Liver (tissue), 9 donors: ENCODE measurements around the gene TUT4. TPM values are rescaled to one million over a fixed set of nuclear protein-coding genes. Genes with fewer than 3 reads are reported as not detected.

Experiments used
- DNase-seq: peaks from one replicate; pipeline ENCODE4 v3.0.0-alpha.2; 2017; ENCODE audit warnings: low spot score
- H3K27ac ChIP-seq, 2 donors: one replicate each; pipeline ENCODE4 v1.7.0; 2013; ENCODE audit warnings: inconsistent platforms in 2 of 2, low read length in 2 of 2, control low read depth in 1 of 2, low read depth in 1 of 2, mild to moderate bottlenecking in 1 of 2
- H3K27me3 ChIP-seq, 4 donors: one replicate each; pipeline versions ENCODE4 v1.6.1 to v1.7.0; 2013; ENCODE audit warnings: low read length in 3 of 4, inconsistent platforms in 1 of 4, mild to moderate bottlenecking in 1 of 4, moderate library complexity in 1 of 4; ENCODE audit not compliant: control insufficient read depth in 4 of 4, insufficient read depth in 4 of 4
- H3K36me3 ChIP-seq, 4 donors: one replicate each; pipeline versions ENCODE4 v1.6.1 to v1.7.0; 2013; ENCODE audit warnings: low read length in 3 of 4, mild to moderate bottlenecking in 3 of 4, low read depth in 1 of 4, moderate library complexity in 1 of 4; ENCODE audit not compliant: control insufficient read depth in 4 of 4, insufficient read depth in 3 of 4
- H3K4me1 ChIP-seq, 4 donors: one replicate each; pipeline versions ENCODE4 v1.6.1 to v1.7.0; 2013; ENCODE audit warnings: low read length in 3 of 4, mild to moderate bottlenecking in 3 of 4, moderate library complexity in 1 of 4; ENCODE audit not compliant: control insufficient read depth in 4 of 4, insufficient read depth in 4 of 4
- H3K4me3 ChIP-seq, 3 donors: one replicate each; pipeline versions ENCODE4 v1.6.1 to v1.7.0; 2013; ENCODE audit warnings: low read length in 3 of 3, control low read depth in 1 of 3, low read depth in 1 of 3, mild to moderate bottlenecking in 1 of 3
- H3K9ac ChIP-seq, 2 donors: one replicate each; pipeline ENCODE4 v1.7.0; 2013; ENCODE audit warnings: low read length in 2 of 2, mild to moderate bottlenecking in 2 of 2, moderate library complexity in 2 of 2, control low read depth in 1 of 2, low read depth in 1 of 2
- H3K9me3 ChIP-seq, 4 donors: one replicate each; pipeline versions ENCODE4 v1.6.1 to v1.7.0; 2013; ENCODE audit warnings: low read length in 3 of 4; ENCODE audit not compliant: control insufficient read depth in 4 of 4
- ATF3 ChIP-seq: IDR thresholded peaks from 2 replicates; pipeline ENCODE4 v1.6.1; 2016; ENCODE audit warnings: antibody characterized with exemption
- CTCF ChIP-seq: fragments of 150-350 bp; IDR thresholded peaks from 2 replicates; pipeline ENCODE4 v1.5.1; 2017; ENCODE audit warnings: improper control_type of control experiment, low read depth, low read length; ENCODE audit not compliant: missing input control
- EGR1 ChIP-seq, 2 donors: IDR thresholded peaks; 2 replicates each; pipeline ENCODE4 v1.6.1; 2016 to 2018; ENCODE audit warnings: antibody characterized with exemption in 2 of 2, low read depth in 2 of 2
- FOXA1 ChIP-seq: IDR thresholded peaks from 2 replicates; pipeline ENCODE4 v1.6.1; 2016; ENCODE audit warnings: antibody characterized with exemption
- FOXA2 ChIP-seq: IDR thresholded peaks from 2 replicates; pipeline ENCODE4 v1.6.1; 2016; ENCODE audit warnings: antibody characterized with exemption
- GABPA ChIP-seq, 2 donors: IDR thresholded peaks in 1 of 2; conservative IDR thresholded peaks in 1 of 2; 2 replicates each; pipeline ENCODE4 v1.6.1; 2016; ENCODE audit warnings: antibody characterized with exemption in 2 of 2, mild to moderate bottlenecking in 1 of 2, moderate library complexity in 1 of 2
- HNF4A ChIP-seq, 2 donors: conservative IDR thresholded peaks; 2 replicates each; pipeline ENCODE4 v1.6.1; 2016; ENCODE audit warnings: antibody characterized with exemption in 2 of 2, mild to moderate bottlenecking in 2 of 2
- HNF4G ChIP-seq: IDR thresholded peaks from 2 replicates; pipeline ENCODE4 v1.6.1; 2016; ENCODE audit warnings: antibody characterized with exemption
- JUND ChIP-seq, 2 donors: IDR thresholded peaks; 2 replicates each; pipeline ENCODE4 v1.6.1; 2016; ENCODE audit warnings: antibody characterized with exemption in 2 of 2
- MAX ChIP-seq: IDR thresholded peaks from 2 replicates; pipeline ENCODE4 v1.6.1; 2016; ENCODE audit warnings: antibody characterized with exemption
- NR2F2 ChIP-seq: IDR thresholded peaks from 2 replicates; pipeline ENCODE4 v1.6.1; 2016; ENCODE audit warnings: antibody characterized with exemption
- REST ChIP-seq: IDR thresholded peaks from 2 replicates; pipeline ENCODE4 v1.6.1; 2016; ENCODE audit warnings: antibody characterized with exemption, mild to moderate bottlenecking
- RXRA ChIP-seq, 2 donors: IDR thresholded peaks; 2 replicates each; pipeline ENCODE4 v1.6.1; 2017 to 2018; ENCODE audit warnings: antibody characterized with exemption in 2 of 2, mild to moderate bottlenecking in 1 of 2
- SP1 ChIP-seq: IDR thresholded peaks from 2 replicates; pipeline ENCODE4 v1.6.1; 2018; ENCODE audit warnings: antibody characterized with exemption, mild to moderate bottlenecking
- TAF1 ChIP-seq: conservative IDR thresholded peaks from 2 replicates; pipeline ENCODE4 v1.6.1; 2016; ENCODE audit warnings: antibody characterized with exemption, mild to moderate bottlenecking
- YY1 ChIP-seq: IDR thresholded peaks from 2 replicates; pipeline ENCODE4 v1.6.1; 2016; ENCODE audit warnings: antibody characterized with exemption, mild to moderate bottlenecking
- ZBTB33 ChIP-seq: IDR thresholded peaks from 2 replicates; pipeline ENCODE4 v1.6.1; 2016; ENCODE audit warnings: antibody characterized with exemption
- WGBS: extraction: QIAGEN DNeasy Blood & Tissue Kit; methylation state at CpG from one replicate; pipeline ENCODE4 v1.1.7; 2013; 5-methylcytosine and 5-hydroxymethylcytosine counted together
- polyA plus RNA-seq, 2 donors: library from polyadenylated mRNA; stranded (reverse) in 1 of 2; unstranded in 1 of 2; fragments of 200-250 nt in 1 of 2; fragments of >200 nt in 1 of 2; fragmentation: Nextera tagmentation in 1 of 2; extraction: Ambion mirVana in 1 of 2; gene quantifications; one replicate each; pipeline versions ENCODE4 v1.2.1 to v1.2.3, GENCODE V29; 2013 to 2015
- total RNA-seq, 2 donors: library from RNA; depleted of rRNA; stranded (reverse); fragments of >200 nt; gene quantifications; one replicate each; pipeline ENCODE4 v1.2.3, GENCODE V29; 2014
- donor health status: healthy.
- donor health status: healthy.
- donor health status: healthy.
- donor health status: healthy.
- donor health status: healthy.

TUT4 gene
- total and polyA plus RNA-seq, 4 donors, result 12.2 to 28.0 (median 24.0) TPM

- no peak overlapping the region for H3K9ac ChIP-seq
- H3K27ac ChIP-seq, result no peak overlapping the region
- 93% methylated on average over 5 of the region's 5 CpGs for WGBS
- no peaks in the 10 kb centered on the region for H3K36me3 ChIP-seq
- H3K27me3 ChIP-seq, result no peaks in the 10 kb centered on the region
- H3K4me3 ChIP-seq, result no peak overlapping the region
- TF ChIP-seq FOXA1 (no peak), ZBTB33 (no peak), SP1 (no peak), JUND (IDR thresholded peaks at IDR 0.05) (no peak), NR2F2 (no peak), ATF3 (no peak), FOXA2 (no peak)
- no peaks in the 10 kb centered on the region for H3K4me1 ChIP-seq
- no peaks in the 10 kb centered on the region for H3K9me3 ChIP-seq
- no peak for DNase-seq
Measured at GRCh38 chr1:52592637-52593323, 39.9 kb upstream of the TUT4 start.

- DNase-seq, result no peak
- Histone ChIP-seq H3K27ac (no peak overlapping the region), H3K36me3 (no peaks in the 10 kb centered on the region), H3K9ac (no peak overlapping the region), H3K27me3 (no peaks in the 10 kb centered on the region), H3K4me1 (no peaks in the 10 kb centered on the region), H3K4me3 (no peak overlapping the region), H3K9me3 (no peaks in the 10 kb centered on the region)
- WGBS, result 68% methylated on average over 6 of the region's 6 CpGs
- no peak for TF ChIP-seq ZBTB33
- TF ChIP-seq SP1, result no peak
- no peak for TF ChIP-seq MAX
Measured at GRCh38 chr1:52590266-52590665, 37.4 kb upstream of the TUT4 start.

GRCh38 chr1:52588535-52588934, 35.6 kb upstream of the TUT4 start:
- Histone ChIP-seq H3K27ac (no peak overlapping the region), H3K9me3 (no peaks in the 10 kb centered on the region), H3K36me3 (no peaks in the 10 kb centered on the region), H3K4me3 (no peak overlapping the region), H3K27me3 (no peaks in the 10 kb centered on the region), H3K4me1 (no peaks in the 10 kb centered on the region), H3K9ac (no peak overlapping the region)
- TF ChIP-seq YY1 (no peak), FOXA1 (no peak), CTCF (no peak), FOXA2 (no peak), REST (no peak), EGR1 (IDR thresholded peaks at IDR 0.05; ENCODE audit: low read depth in 2 of 2) (no peak), SP1 (no peak), RXRA (IDR thresholded peaks at IDR 0.05) (no peak), TAF1 (no peak), GABPA (IDR thresholded peaks at IDR 0.05 in 1 of 2, conservative IDR thresholded peaks at IDR 0.05 in 1 of 2) (no peak), NR2F2 (no peak), HNF4A (conservative IDR thresholded peaks at IDR 0.05) (no peak), HNF4G (no peak), MAX (no peak)
- no peak for DNase-seq
- 67% methylated on average over 1 of the region's 1 CpG for WGBS
